ENCODE measurements around the gene CACNA2D3.

- TF ChIP-seq POLR2A (IDR thresholded peaks at IDR 0.05) (no peak), POLR2AphosphoS5 (IDR thresholded peaks at IDR 0.05) (no peak)
- TF ChIP-seq, protein P1, sequence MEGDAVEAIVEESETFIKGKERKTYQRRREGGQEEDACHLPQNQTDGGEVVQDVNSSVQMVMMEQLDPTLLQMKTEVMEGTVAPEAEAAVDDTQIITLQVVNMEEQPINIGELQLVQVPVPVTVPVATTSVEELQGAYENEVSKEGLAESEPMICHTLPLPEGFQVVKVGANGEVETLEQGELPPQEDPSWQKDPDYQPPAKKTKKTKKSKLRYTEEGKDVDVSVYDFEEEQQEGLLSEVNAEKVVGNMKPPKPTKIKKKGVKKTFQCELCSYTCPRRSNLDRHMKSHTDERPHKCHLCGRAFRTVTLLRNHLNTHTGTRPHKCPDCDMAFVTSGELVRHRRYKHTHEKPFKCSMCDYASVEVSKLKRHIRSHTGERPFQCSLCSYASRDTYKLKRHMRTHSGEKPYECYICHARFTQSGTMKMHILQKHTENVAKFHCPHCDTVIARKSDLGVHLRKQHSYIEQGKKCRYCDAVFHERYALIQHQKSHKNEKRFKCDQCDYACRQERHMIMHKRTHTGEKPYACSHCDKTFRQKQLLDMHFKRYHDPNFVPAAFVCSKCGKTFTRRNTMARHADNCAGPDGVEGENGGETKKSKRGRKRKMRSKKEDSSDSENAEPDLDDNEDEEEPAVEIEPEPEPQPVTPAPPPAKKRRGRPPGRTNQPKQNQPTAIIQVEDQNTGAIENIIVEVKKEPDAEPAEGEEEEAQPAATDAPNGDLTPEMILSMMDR (IDR thresholded peaks at IDR 0.05): no peak
Measured at GRCh38 chr3:54123003-54123775, 837 bp downstream of the CACNA2D3 start.

All from transverse colon (tissue), 4 donors.